H1 (cell line): Measurements from ENCODE around the gene HOXC11. TPM values are rescaled to one million over a fixed set of nuclear protein-coding genes. Genes with fewer than 3 reads are reported as not detected.
A peak's percentile ranks its signal among the peaks of the same experiment; 100 is the strongest.

ENCODE experiments used
- CTCF ChIA-PET: fragments of 300-600 bp; sonication (Branson Sonifier 250); formaldehyde crosslinking; loops from one replicate; lab custom pipeline; 2021; ENCODE audit not compliant: partially characterized antibody; lab: Charles Lee
- POLR2A ChIA-PET: fragments of 300-600 bp; sonication (Branson Sonifier 250); formaldehyde crosslinking; loops from one replicate; lab custom pipeline; 2021; ENCODE audit warnings: inconsistent platforms; ENCODE audit not compliant: partially characterized antibody; lab: Charles Lee
- DNase-seq, 2 experiments: peaks; one replicate each; pipeline versions ENCODE4 v3.0.0 to v3.0.0-alpha.2; 2010 to 2022; ENCODE audit warnings: low spot score in 2 of 2, low read depth in 1 of 2, mixed read lengths in 1 of 2
- FAIRE-seq: peaks from 2 replicates; lab custom pipeline; 2011; peaks lifted over from hg19 to GRCh38; lab: Jason Lieb, UNC
- H2AFZ ChIP-seq: 2 replicates; pipeline ENCODE4 v1.8.1; 2012; ENCODE audit warnings: low read length, inconsistent platforms
- H2AK5ac ChIP-seq: 2 replicates; pipeline ENCODE4 v1.6.1; 2013; ENCODE audit warnings: low read depth, low read length
- H2BK120ac ChIP-seq: replicated peaks from 2 replicates; pipeline ENCODE3; 2013; ENCODE audit warnings: low read depth, low read length, inconsistent platforms
- H2BK12ac ChIP-seq: 2 replicates; pipeline ENCODE4 v1.6.1; 2013; ENCODE audit warnings: low read depth, low read length
- H2BK15ac ChIP-seq: 2 replicates; pipeline ENCODE4 v1.6.1; 2013; ENCODE audit warnings: low read length
- H2BK20ac ChIP-seq: 2 replicates; pipeline ENCODE4 v1.6.1; 2013; ENCODE audit warnings: low read length
- H2BK5ac ChIP-seq: 2 replicates; pipeline ENCODE4 v1.6.1; 2013; ENCODE audit warnings: low read depth, low read length
- H3K14ac ChIP-seq: 2 replicates; pipeline ENCODE4 v1.6.1; 2013; ENCODE audit warnings: inconsistent platforms; ENCODE audit not compliant: insufficient read length
- H3K18ac ChIP-seq: 2 replicates; pipeline ENCODE4 v1.6.1; 2013; ENCODE audit warnings: low read length; ENCODE audit errors: extremely low read depth
- H3K23ac ChIP-seq: 2 replicates; pipeline ENCODE4 v1.6.1; 2013; ENCODE audit warnings: inconsistent platforms; ENCODE audit not compliant: insufficient read length
- H3K23me2 ChIP-seq: 2 replicates; pipeline ENCODE4 v1.6.1; 2013; ENCODE audit warnings: low read depth, low read length
- H3K27ac ChIP-seq: 2 replicates; pipeline ENCODE4 v1.6.1; 2011; ENCODE audit warnings: low read depth, low read length, inconsistent platforms
- H3K27me3 ChIP-seq, 4 experiments: replicated peaks in 1 of 4; 1 replicate in 1 of 4; 2 replicates in 3 of 4; pipeline versions ENCODE4 v1.6.1 to v1.8.1; 2011 to 2013; ENCODE audit warnings: low read length in 3 of 4, mild to moderate bottlenecking in 3 of 4, inconsistent platforms in 2 of 4, mixed read lengths in 2 of 4, moderate library complexity in 1 of 4; ENCODE audit not compliant: control insufficient read depth in 3 of 4, insufficient read depth in 3 of 4; ENCODE audit errors: extremely low read depth in 1 of 4
- H3K36me3 ChIP-seq, 4 experiments: 2 replicates each; pipeline versions ENCODE4 v1.6.1 to v1.8.1; 2011 to 2013; ENCODE audit warnings: mild to moderate bottlenecking in 4 of 4, low read length in 3 of 4, moderate library complexity in 2 of 4, control low read depth in 1 of 4, inconsistent platforms in 1 of 4; ENCODE audit not compliant: insufficient read depth in 4 of 4, control insufficient read depth in 2 of 4
- H3K4ac ChIP-seq: replicated peaks from 2 replicates; pipeline ENCODE3; 2013; ENCODE audit warnings: low read length, low read depth, mixed read lengths, inconsistent platforms; ENCODE audit not compliant: insufficient read length
- H3K4me1 ChIP-seq, 4 experiments: replicated peaks in 1 of 4; 1 replicate in 1 of 4; 2 replicates in 3 of 4; pipeline versions ENCODE4 v1.6.1 to v1.8.1; 2011 to 2013; ENCODE audit warnings: low read length in 3 of 4, inconsistent platforms in 2 of 4, mixed read lengths in 1 of 4; ENCODE audit not compliant: insufficient read depth in 4 of 4, control insufficient read depth in 3 of 4
- H3K4me2 ChIP-seq, 2 experiments: 2 replicates each; pipeline versions ENCODE4 v1.6.1 to v1.8.1; 2011 to 2013; ENCODE audit warnings: low read depth in 2 of 2, low read length in 2 of 2, control low read depth in 1 of 2, inconsistent platforms in 1 of 2, mild to moderate bottlenecking in 1 of 2; ENCODE audit not compliant: insufficient read depth in 1 of 2
- H3K4me3 ChIP-seq, 4 experiments: fragments of 200-600, 300-600 bp in 1 of 4; sonication (generic), shearing (Covaris generic), sonication (Bioruptor Twin) in 1 of 4; 2 replicates each; pipeline versions ENCODE4 v1.5.1 to v1.8.1; 2011 to 2016; ENCODE audit warnings: low read length in 4 of 4, low read depth in 3 of 4, control low read depth in 2 of 4, inconsistent platforms in 2 of 4, mild to moderate bottlenecking in 2 of 4, mixed read lengths in 1 of 4, moderate library complexity in 1 of 4; ENCODE audit not compliant: insufficient read depth in 2 of 4; ENCODE audit errors: extremely low read depth in 1 of 4
- H3K56ac ChIP-seq: replicated peaks from 2 replicates; pipeline ENCODE3; 2013; ENCODE audit warnings: low read depth, mild to moderate bottlenecking, mixed read lengths, low read length, inconsistent platforms; ENCODE audit not compliant: insufficient read length
- H3K79me1 ChIP-seq: 2 replicates; pipeline ENCODE4 v1.6.1; 2013; ENCODE audit warnings: low read depth, low read length, control low read depth
- H3K79me2 ChIP-seq, 2 experiments: 2 replicates each; pipeline versions ENCODE4 v1.6.1 to v1.8.1; 2012 to 2013; ENCODE audit warnings: low read length in 2 of 2, mild to moderate bottlenecking in 2 of 2, inconsistent platforms in 1 of 2; ENCODE audit not compliant: insufficient read depth in 2 of 2, control insufficient read depth in 1 of 2
- H3K9ac ChIP-seq, 4 experiments: replicated peaks in 1 of 4; 1 replicate in 1 of 4; 2 replicates in 3 of 4; pipeline versions ENCODE4 v1.6.1 to v1.8.1; 2011 to 2013; ENCODE audit warnings: low read depth in 3 of 4, low read length in 3 of 4, control low read depth in 2 of 4, mild to moderate bottlenecking in 2 of 4, moderate library complexity in 2 of 4, inconsistent platforms in 1 of 4; ENCODE audit errors: extremely low read depth in 1 of 4
- H3K9me3 ChIP-seq, 2 experiments: 2 replicates each; pipeline versions ENCODE4 v1.6.1 to v1.8.1; 2012 to 2013; ENCODE audit warnings: mild to moderate bottlenecking in 2 of 2, moderate library complexity in 2 of 2, control low read depth in 1 of 2, inconsistent platforms in 1 of 2, low read depth in 1 of 2, low read length in 1 of 2, mixed read lengths in 1 of 2; ENCODE audit not compliant: insufficient read depth in 2 of 2
- H4K20me1 ChIP-seq, 2 experiments: replicated peaks in 1 of 2; 2 replicates each; pipeline versions ENCODE3 to v1.8.1; 2011 to 2013; ENCODE audit warnings: inconsistent platforms in 2 of 2, low read length in 2 of 2, mild to moderate bottlenecking in 1 of 2; ENCODE audit not compliant: insufficient read depth in 2 of 2, control insufficient read depth in 1 of 2
- H4K5ac ChIP-seq: 2 replicates; pipeline ENCODE4 v1.6.1; 2013; ENCODE audit warnings: low read length, low read depth, mixed read lengths, inconsistent platforms; ENCODE audit not compliant: insufficient read length
- H4K8ac ChIP-seq: 2 replicates; pipeline ENCODE4 v1.8.0; 2013; ENCODE audit warnings: mild to moderate bottlenecking, moderate library complexity, low read length, inconsistent platforms; ENCODE audit not compliant: insufficient read depth; ENCODE audit errors: extremely low read depth
- H4K91ac ChIP-seq: replicated peaks from 2 replicates; pipeline ENCODE3; 2013; ENCODE audit warnings: low read length, mixed read lengths, inconsistent platforms; ENCODE audit not compliant: insufficient read length
- WGBS, 2 experiments: shearing (Covaris generic) in 1 of 2; methylation state at CpG; one replicate each; pipeline versions ENCODE4 v1.1.6 to v1.1.7; 2013 to 2015; ENCODE audit warnings: low lambda C conversion rate in 2 of 2, mixed read lengths in 2 of 2, inconsistent platforms in 1 of 2, low coverage in 1 of 2, missing lambda C conversion rate in 1 of 2; ENCODE audit not compliant: insufficient replicate concordance in 2 of 2, insufficient coverage in 1 of 2, insufficient read length in 1 of 2; ENCODE audit errors: extremely low coverage in 1 of 2, missing lambda C conversion rate in 1 of 2; 5-methylcytosine and 5-hydroxymethylcytosine counted together
- polyA plus RNA-seq, 7 experiments: library from polyadenylated mRNA; depleted of rRNA in 3 of 7; stranded (reverse) in 5 of 7; unstranded in 2 of 7; fragments of >200 nt in 5 of 7; fragments of 200-250 nt in 2 of 7; gene quantifications; 1 replicate in 5 of 7; 2 replicates in 1 of 7; 4 replicates in 1 of 7; pipeline versions ENCODE4 v1.2.1 to v1.2.3, GENCODE V29; 2011 to 2013; ENCODE audit warnings: missing spikeins in 2 of 7, mixed read lengths in 2 of 7
- total RNA-seq: library from RNA; stranded (reverse); fragmentation: NEBNext Ultra II Directional; extraction: Animal tissue kit (Norgen Biotek cat#: 25700); gene quantifications from 2 replicates; pipeline ENCODE4 v1.2.1, GENCODE V29; 2021

Gene HOXC11
- total and polyA plus RNA-seq, 2 of the 8 experiments (the other 6 are each of a cell fraction or from before 2014, with no cell fraction given), result not detected

DNA sequence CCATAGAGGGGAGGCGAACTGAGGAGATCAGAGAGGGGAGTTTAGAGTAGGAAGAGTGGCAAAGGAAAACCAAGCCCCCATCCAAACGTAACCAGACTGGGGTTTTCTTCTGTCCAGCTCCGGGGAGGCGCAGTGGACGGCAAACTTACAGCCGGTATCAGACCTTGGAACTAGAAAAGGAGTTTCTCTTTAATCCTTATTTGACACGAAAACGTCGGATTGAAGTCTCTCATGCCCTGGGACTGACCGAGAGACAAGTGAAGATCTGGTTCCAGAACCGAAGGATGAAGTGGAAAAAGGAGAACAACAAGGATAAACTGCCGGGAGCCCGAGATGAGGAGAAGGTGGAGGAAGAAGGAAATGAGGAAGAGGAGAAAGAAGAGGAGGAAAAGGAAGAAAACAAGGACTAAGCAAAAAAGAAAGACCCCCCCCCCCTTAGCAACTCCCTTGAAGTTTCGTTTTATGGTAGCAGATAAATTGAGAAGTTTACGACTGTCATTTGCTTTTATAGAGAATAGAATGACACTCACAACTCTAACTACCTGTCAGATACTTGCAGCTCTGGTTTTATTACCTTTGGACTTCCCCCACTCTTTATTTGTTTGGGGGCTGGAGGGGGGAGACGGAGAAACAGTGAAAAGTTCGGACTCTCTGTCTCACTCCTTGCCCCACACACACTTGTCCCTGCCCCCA is 38.2 kb downstream of the HOXC11 start:
- no peaks in the 10 kb centered on the region for H3K36me3 ChIP-seq
- H3K4me2 ChIP-seq, result no peak overlapping the region
- no peak overlapping the region for H3K56ac ChIP-seq
- H3K14ac ChIP-seq, result no peak overlapping the region
- ChIA-PET POLR2A (no interaction called here), CTCF (interaction anchor here (0.7 to 9.7 kb wide), 7 partner anchors 16 to 228 kb away, joined by 3 to 172 read pairs (median 4); partner anchors contain the start of genes HOXC5 and HOXC6)
- no peak overlapping the region for H2AK5ac ChIP-seq
- peak overlapping the region; percentile 75; the same call in 1 of the 2 replicates for H2BK12ac ChIP-seq
- no peak overlapping the region for H4K5ac ChIP-seq
- H4K8ac ChIP-seq, result no peak overlapping the region
- no peak overlapping the region for H2BK120ac ChIP-seq
- H3K4ac ChIP-seq, result no peak overlapping the region
- peaks cover 97 to 100% (median 99%) of the 10 kb centered on the region in 4 experiments for H3K27me3 ChIP-seq
- WGBS, 2 experiments, result 19% methylated on average over 17 of the region's 17 CpGs; no CpG with 5 or more reads in 1 of the 2 experiments
- H4K20me1 ChIP-seq, result peaks cover 4 to 49% of the 10 kb centered on the region in 2 experiments
- no peak overlapping the region for H3K27ac ChIP-seq
- no peak overlapping the region for H2BK5ac ChIP-seq
- no peaks in the 10 kb centered on the region for H3K9me3 ChIP-seq
- H3K23me2 ChIP-seq, result no peaks in the 10 kb centered on the region
- no peak overlapping the region for H3K9ac ChIP-seq
- H2BK15ac ChIP-seq, result peak overlapping the region; percentile 65; the same call in 1 of the 2 replicates
- no peak overlapping the region for H3K23ac ChIP-seq
- no peak overlapping the region for H3K4me3 ChIP-seq
- FAIRE-seq (no peak), DNase-seq (no peak)
- peaks cover 0 to 4% (median 0%) of the 10 kb centered on the region in 4 experiments; a peak in 2 of 7 replicates for H3K4me1 ChIP-seq
- H3K18ac ChIP-seq, result no peak overlapping the region
- no peak overlapping the region for H2AFZ ChIP-seq
- H3K79me2 ChIP-seq, result no peaks in the 10 kb centered on the region
- no peak overlapping the region for H4K91ac ChIP-seq
- H2BK20ac ChIP-seq, result no peak overlapping the region; the same call in 1 of the 2 replicates
- no peaks in the 10 kb centered on the region for H3K79me1 ChIP-seq
